IMR-90 (cell line): ENCODE measurements around the gene PAF1. TPM values are rescaled to one million over a fixed set of nuclear protein-coding genes. Genes with fewer than 3 reads are reported as not detected.

Experiments
- ATAC-seq: fragments of 200-7000 bp; cut with Tn5 transposase; 2 replicates; pipeline ENCODE4 v1.9.1; 2020; ENCODE audit warnings: low read depth, mild to moderate bottlenecking, moderate library complexity
- BruUV-seq: library from RNA; stranded (reverse); fragments of 400-500 nt; replicated peaks from 2 replicates; lab custom pipeline; 2021; lab: Mats Ljungman, UMichigan
- CTCF ChIA-PET: fragments of 300-600 bp; formaldehyde crosslinking; extraction: SDS; loops from one replicate; lab custom pipeline; 2021; ENCODE audit warnings: antibody characterized with exemption; lab: Yijun Ruan, JAX
- POLR2A ChIA-PET: fragments of 300-600 bp; sonication (Branson Sonifier 250); formaldehyde crosslinking; loops from one replicate; lab custom pipeline; 2022; ENCODE audit warnings: antibody characterized with exemption; ENCODE audit not compliant: unreplicated experiment; lab: Charles Lee
- DNase-seq: peaks from one replicate; pipeline ENCODE4 v3.0.0; 2013
- H2AFZ ChIP-seq: replicated peaks from 2 replicates; pipeline ENCODE3; 2013; ENCODE audit warnings: low read length, mild to moderate bottlenecking; ENCODE audit not compliant: poor library complexity
- H2AK5ac ChIP-seq: 2 replicates; pipeline ENCODE4 v1.6.1; 2013; ENCODE audit warnings: low read depth, low read length, inconsistent platforms
- H2AK9ac ChIP-seq: replicated peaks from 2 replicates; pipeline ENCODE3; 2013; ENCODE audit warnings: mild to moderate bottlenecking, low read depth, low read length, moderate library complexity; ENCODE audit not compliant: poor library complexity
- H2BK120ac ChIP-seq: 2 replicates; pipeline ENCODE4 v1.6.1; 2013; ENCODE audit warnings: low read depth, low read length, inconsistent platforms
- H2BK15ac ChIP-seq: 3 replicates; pipeline ENCODE4 v1.6.1; 2013; ENCODE audit warnings: low read depth, low read length, inconsistent platforms
- H2BK20ac ChIP-seq: 2 replicates; pipeline ENCODE4 v1.6.1; 2013; ENCODE audit warnings: low read depth, mild to moderate bottlenecking, inconsistent platforms, low read length, moderate library complexity
- H2BK5ac ChIP-seq: 2 replicates; pipeline ENCODE4 v1.6.1; 2013; ENCODE audit warnings: mild to moderate bottlenecking, low read depth, low read length, inconsistent platforms; ENCODE audit not compliant: poor library complexity, severe bottlenecking
- H3K14ac ChIP-seq: replicated peaks from 2 replicates; pipeline ENCODE4 v1.6.1; 2013; ENCODE audit warnings: low read depth, low read length, inconsistent platforms
- H3K18ac ChIP-seq: 2 replicates; pipeline ENCODE4 v1.6.1; 2013; ENCODE audit warnings: low read depth, low read length, control low read depth
- H3K23ac ChIP-seq: 2 replicates; pipeline ENCODE4 v1.6.1; 2013; ENCODE audit warnings: low read depth, low read length, inconsistent platforms
- H3K27ac ChIP-seq: 2 replicates; pipeline ENCODE4 v1.5.1; 2013; ENCODE audit warnings: mild to moderate bottlenecking, control low read depth, low read length; ENCODE audit not compliant: insufficient read depth
- H3K27me3 ChIP-seq: 2 replicates; pipeline ENCODE4 v1.6.1; 2013; ENCODE audit warnings: low read length; ENCODE audit not compliant: control insufficient read depth, insufficient read depth
- H3K36me3 ChIP-seq: 2 replicates; pipeline ENCODE4 v1.6.1; 2013; ENCODE audit warnings: low read length, mixed read lengths; ENCODE audit not compliant: control insufficient read depth, insufficient read depth
- H3K4ac ChIP-seq: 2 replicates; pipeline ENCODE4 v1.6.1; 2013; ENCODE audit warnings: low read depth, low read length, inconsistent platforms
- H3K4me1 ChIP-seq: 2 replicates; pipeline ENCODE4 v1.6.1; 2013; ENCODE audit warnings: low read length, mixed read lengths; ENCODE audit not compliant: control insufficient read depth, insufficient read depth
- H3K4me2 ChIP-seq: 2 replicates; pipeline ENCODE4 v1.6.1; 2013; ENCODE audit warnings: low read depth, mild to moderate bottlenecking, control low read depth, low read length, moderate library complexity
- H3K4me3 ChIP-seq: 2 replicates; pipeline ENCODE4 v1.5.1; 2013; ENCODE audit warnings: low read depth, mild to moderate bottlenecking, control low read depth, low read length, moderate library complexity; ENCODE audit not compliant: insufficient read depth
- H3K56ac ChIP-seq: 2 replicates; pipeline ENCODE4 v1.6.1; 2013; ENCODE audit warnings: low read length, inconsistent platforms; ENCODE audit not compliant: insufficient read depth; ENCODE audit errors: extremely low read depth
- H3K79me1 ChIP-seq, 2 experiments: 2 replicates each; pipeline ENCODE4 v1.6.1; 2013; ENCODE audit warnings: low read length in 2 of 2, inconsistent platforms in 1 of 2, low read depth in 1 of 2
- H3K9ac ChIP-seq: 2 replicates; pipeline ENCODE4 v1.6.1; 2013; ENCODE audit warnings: low read depth, low read length, control low read depth
- H3K9me1 ChIP-seq: 2 replicates; pipeline ENCODE4 v1.6.1; 2013; ENCODE audit warnings: low read length, inconsistent platforms; ENCODE audit not compliant: insufficient read depth
- H3K9me3 ChIP-seq: 2 replicates; pipeline ENCODE4 v1.6.1; 2013; ENCODE audit warnings: low read length; ENCODE audit not compliant: control insufficient read depth, insufficient read depth
- H4K20me1 ChIP-seq: 2 replicates; pipeline ENCODE4 v1.6.1; 2013; ENCODE audit warnings: low read length, inconsistent platforms; ENCODE audit not compliant: insufficient read depth
- H4K5ac ChIP-seq: 2 replicates; pipeline ENCODE4 v1.6.1; 2013; ENCODE audit warnings: mild to moderate bottlenecking, low read depth, low read length, control low read depth
- H4K8ac ChIP-seq, 2 experiments: 2 replicates each; pipeline ENCODE4 v1.6.1; 2013; ENCODE audit warnings: low read depth in 2 of 2, low read length in 2 of 2, control low read depth in 1 of 2, inconsistent platforms in 1 of 2
- H4K91ac ChIP-seq: 2 replicates; pipeline ENCODE4 v1.6.1; 2013; ENCODE audit warnings: low read depth, low read length, inconsistent platforms; ENCODE audit not compliant: insufficient read depth
- BHLHE40 ChIP-seq: fragments of 150-350 bp; IDR thresholded peaks from 2 replicates; pipeline ENCODE4 v1.6.1; 2016; ENCODE audit warnings: mild to moderate bottlenecking, low read depth, low read length
- CEBPB ChIP-seq: IDR thresholded peaks from 2 replicates; pipeline ENCODE4 v1.6.1; 2012; ENCODE audit warnings: low read depth, low read length, improper control_type of control experiment
- CHD1 ChIP-seq: IDR thresholded peaks from 2 replicates; pipeline ENCODE4 v1.6.1; 2012; ENCODE audit warnings: low read depth, low read length, improper control_type of control experiment
- FOS ChIP-seq: fragments of 150-350 bp; IDR thresholded peaks from 2 replicates; pipeline ENCODE4 v1.6.1; 2016; ENCODE audit warnings: low read depth, low read length
- MAFK ChIP-seq: IDR thresholded peaks from 2 replicates; pipeline ENCODE4 v1.6.1; 2012; ENCODE audit warnings: low read depth, low read length, improper control_type of control experiment
- MAZ ChIP-seq: IDR thresholded peaks from 2 replicates; pipeline ENCODE4 v1.6.1; 2012; ENCODE audit warnings: low read depth, mild to moderate bottlenecking, low read length, improper control_type of control experiment, moderate library complexity, borderline replicate concordance
- MXI1 ChIP-seq: IDR thresholded peaks from 2 replicates; pipeline ENCODE4 v1.6.1; 2012; ENCODE audit warnings: low read depth, mild to moderate bottlenecking, low read length, moderate library complexity, borderline replicate concordance
- NFE2L2 ChIP-seq: fragments of 150-350 bp; IDR thresholded peaks from 2 replicates; pipeline ENCODE4 v1.6.1; 2016; ENCODE audit warnings: low read depth, mild to moderate bottlenecking, low read length
- POLR2A ChIP-seq: IDR thresholded peaks from 2 replicates; pipeline ENCODE4 v1.6.1; 2012; ENCODE audit warnings: mild to moderate bottlenecking, low read depth, low read length
- RAD21 ChIP-seq: IDR thresholded peaks from 2 replicates; pipeline ENCODE4 v1.6.1; 2012; ENCODE audit warnings: low read length, improper control_type of control experiment
- RCOR1 ChIP-seq: IDR thresholded peaks from 2 replicates; pipeline ENCODE4 v1.6.1; 2012; ENCODE audit warnings: mild to moderate bottlenecking, low read length, improper control_type of control experiment; ENCODE audit not compliant: insufficient replicate concordance
- WGBS, 2 experiments: methylation state at CpG; one replicate each; pipeline versions ENCODE4 v1.1.5 to v1.1.7; 2013; ENCODE audit warnings: missing lambda C conversion rate in 2 of 2; ENCODE audit not compliant: insufficient read length in 1 of 2; ENCODE audit errors: extremely low coverage in 2 of 2; 5-methylcytosine and 5-hydroxymethylcytosine counted together
- dilution Hi-C: fragments of 300-500 bp; cut with HindIII; formaldehyde crosslinking; loops from one replicate; pipeline ENCODE4 v1.14.3; 2018; ENCODE audit warnings: low sequenced_read_pairs; ENCODE audit not compliant: unreplicated experiment
- in situ Hi-C: fragments of 300-500 bp; cut with MboI; formaldehyde crosslinking; loops from 3 replicates; pipeline ENCODE4 v1.14.3; 2019; ENCODE audit warnings: low sequenced_read_pairs, inconsistent platforms, mixed read lengths
- intact Hi-C: fragments of 100-400 bp; cut with micrococcal nuclease; formaldehyde crosslinking; loops from 2 replicates; pipeline ENCODE4 v1.10.0; 2022
- polyA plus RNA-seq, 3 experiments: library from polyadenylated mRNA; depleted of rRNA; stranded (reverse); fragments of >200 nt; gene quantifications; 2 replicates each; pipeline ENCODE4 v1.2.3, GENCODE V29; 2012; ENCODE audit warnings: low replicate concordance in 1 of 3
- total RNA-seq: library from RNA; depleted of rRNA; stranded (reverse); fragments of >200 nt; gene quantifications from 2 replicates; pipeline ENCODE4 v1.2.3, GENCODE V29; 2012
- TF ChIP-seq, protein P1 (sequence below): conservative IDR thresholded peaks from 2 replicates; pipeline ENCODE4 v1.5.1; 2012; ENCODE audit warnings: mild to moderate bottlenecking, low read depth, low read length, improper control_type of control experiment
- TF ChIP-seq, protein P2 (sequence below): fragments of 150-350 bp; IDR thresholded peaks from 2 replicates; pipeline ENCODE4 v1.6.1; 2017; ENCODE audit warnings: mild to moderate bottlenecking, antibody characterized with exemption, low read length, low read depth
- TF ChIP-seq, protein P3 (sequence below): fragments of 150-350 bp; IDR thresholded peaks from 2 replicates; pipeline ENCODE4 v1.6.1; 2016; ENCODE audit warnings: low read depth, mild to moderate bottlenecking, low read length, moderate library complexity, borderline replicate concordance

The PAF1 gene
- total and polyA plus RNA-seq, 2 of the 4 experiments (the other 2 are of a cell fraction) = 45.7 to 54.3 TPM

DNA sequence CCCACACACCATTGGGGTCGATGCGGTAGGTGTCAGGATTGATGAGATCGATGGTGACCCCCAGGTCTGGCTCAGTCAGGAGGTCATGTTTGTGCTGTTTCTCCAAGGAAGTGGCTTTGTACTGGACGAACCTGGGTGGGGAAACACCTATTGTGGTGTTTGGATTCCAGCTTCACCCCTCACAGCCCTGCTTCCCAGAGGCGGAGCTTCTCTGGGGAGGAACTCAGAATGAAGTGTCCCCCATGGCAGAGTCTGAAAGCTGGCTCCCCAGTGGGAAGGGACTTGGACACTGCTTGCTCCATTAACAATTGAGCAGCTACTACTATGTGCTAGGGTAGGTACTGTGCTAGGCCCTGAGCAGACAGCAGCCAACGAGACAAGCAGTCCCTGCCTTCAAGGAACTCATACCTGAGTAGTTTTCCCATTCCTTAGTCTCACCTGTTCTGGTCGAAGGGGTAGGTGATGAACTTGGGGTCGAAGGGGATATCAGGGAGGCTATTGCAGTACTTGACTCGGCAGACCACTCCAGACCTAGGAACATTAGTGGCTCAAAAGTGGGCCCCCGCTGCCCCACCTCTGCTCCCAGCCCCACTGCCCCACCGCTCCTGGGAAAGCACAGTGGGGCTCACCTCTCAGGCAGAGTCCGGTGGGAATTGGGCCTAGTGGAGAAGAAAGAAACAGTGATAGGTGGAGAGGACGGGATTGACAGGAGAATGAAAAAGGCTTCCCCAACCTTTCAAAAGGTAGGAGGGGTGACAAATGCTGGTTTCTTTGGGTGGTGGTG lies 1.1 kb downstream of the PAF1 start:
- Histone ChIP-seq H3K4me3 (peak overlapping the region; percentile 64), H3K4me1 (peaks cover 12% of the 10 kb centered on the region), H3K9me3 (no peaks in the 10 kb centered on the region), H2AK9ac (peak overlapping the region; percentile 100), H3K4me2 (peak overlapping the region; percentile 88), H2BK15ac (no peak overlapping the region), H3K23ac (0 out of 2 replicates have a peak overlapping the region, but pooled peaks have one; percentile 73), H3K27me3 (no peaks in the 10 kb centered on the region), H4K5ac (no peak overlapping the region), H3K79me1 (peaks cover 34 to 55% of the 10 kb centered on the region in 2 experiments), H4K20me1 (no peaks in the 10 kb centered on the region), H2BK20ac (no peak overlapping the region), H3K4ac (peak overlapping the region; percentile 93; the same call in 1 of the 2 replicates), H3K36me3 (peaks cover 47% of the 10 kb centered on the region), H3K14ac (peak overlapping the region; percentile 93; the same call in 1 of the 2 replicates), H3K9ac (peak overlapping the region; percentile 87), H3K18ac (no peak overlapping the region), H2AK5ac (peak overlapping the region; percentile 73; the same call in 1 of the 2 replicates), H2AFZ (no peak overlapping the region), H4K8ac (peak overlapping the region; percentile 38 to 92; a peak in 2 of 4 replicates), H3K9me1 (peaks cover 15% of the 10 kb centered on the region; the same call in 1 of the 2 replicates), H4K91ac (no peak overlapping the region; the same call in 1 of the 2 replicates), H2BK120ac (no peak overlapping the region), H3K27ac (no peak overlapping the region; the same call in 1 of the 2 replicates), H3K56ac (no peak overlapping the region), H2BK5ac (peak overlapping the region; percentile 93)
- ATAC-seq (no peak), DNase-seq (no peak)
- CTCF ChIA-PET = no interaction called here
- BruUV-seq = no TSS peak
- POLR2A ChIA-PET = no interaction called here
- no CpG with 5 or more reads among the region's 13 CpGs for WGBS, 2 experiments
- dilution Hi-C loops (no loop called here), intact Hi-C loops (loop anchor here (2.0 kb wide), 1 partner anchor 47 kb away; the partner anchor contains the start of gene SAMD4B), in situ Hi-C loops (no loop called here)
- TF ChIP-seq CEBPB = no peak
- no peak for TF ChIP-seq NFE2L2
- TF ChIP-seq, protein P1, sequence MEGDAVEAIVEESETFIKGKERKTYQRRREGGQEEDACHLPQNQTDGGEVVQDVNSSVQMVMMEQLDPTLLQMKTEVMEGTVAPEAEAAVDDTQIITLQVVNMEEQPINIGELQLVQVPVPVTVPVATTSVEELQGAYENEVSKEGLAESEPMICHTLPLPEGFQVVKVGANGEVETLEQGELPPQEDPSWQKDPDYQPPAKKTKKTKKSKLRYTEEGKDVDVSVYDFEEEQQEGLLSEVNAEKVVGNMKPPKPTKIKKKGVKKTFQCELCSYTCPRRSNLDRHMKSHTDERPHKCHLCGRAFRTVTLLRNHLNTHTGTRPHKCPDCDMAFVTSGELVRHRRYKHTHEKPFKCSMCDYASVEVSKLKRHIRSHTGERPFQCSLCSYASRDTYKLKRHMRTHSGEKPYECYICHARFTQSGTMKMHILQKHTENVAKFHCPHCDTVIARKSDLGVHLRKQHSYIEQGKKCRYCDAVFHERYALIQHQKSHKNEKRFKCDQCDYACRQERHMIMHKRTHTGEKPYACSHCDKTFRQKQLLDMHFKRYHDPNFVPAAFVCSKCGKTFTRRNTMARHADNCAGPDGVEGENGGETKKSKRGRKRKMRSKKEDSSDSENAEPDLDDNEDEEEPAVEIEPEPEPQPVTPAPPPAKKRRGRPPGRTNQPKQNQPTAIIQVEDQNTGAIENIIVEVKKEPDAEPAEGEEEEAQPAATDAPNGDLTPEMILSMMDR = no peak
- TF ChIP-seq FOS = no peak
- no peak for TF ChIP-seq POLR2A
- TF ChIP-seq MXI1 = no peak
- TF ChIP-seq RCOR1 = no peak
- no peak for TF ChIP-seq MAFK
- TF ChIP-seq, protein P2, sequence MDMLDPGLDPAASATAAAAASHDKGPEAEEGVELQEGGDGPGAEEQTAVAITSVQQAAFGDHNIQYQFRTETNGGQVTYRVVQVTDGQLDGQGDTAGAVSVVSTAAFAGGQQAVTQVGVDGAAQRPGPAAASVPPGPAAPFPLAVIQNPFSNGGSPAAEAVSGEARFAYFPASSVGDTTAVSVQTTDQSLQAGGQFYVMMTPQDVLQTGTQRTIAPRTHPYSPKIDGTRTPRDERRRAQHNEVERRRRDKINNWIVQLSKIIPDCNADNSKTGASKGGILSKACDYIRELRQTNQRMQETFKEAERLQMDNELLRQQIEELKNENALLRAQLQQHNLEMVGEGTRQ = no peak
- no peak for TF ChIP-seq BHLHE40
- TF ChIP-seq RAD21 = no peak
- no peak for TF ChIP-seq MAZ
- TF ChIP-seq, protein P3, sequence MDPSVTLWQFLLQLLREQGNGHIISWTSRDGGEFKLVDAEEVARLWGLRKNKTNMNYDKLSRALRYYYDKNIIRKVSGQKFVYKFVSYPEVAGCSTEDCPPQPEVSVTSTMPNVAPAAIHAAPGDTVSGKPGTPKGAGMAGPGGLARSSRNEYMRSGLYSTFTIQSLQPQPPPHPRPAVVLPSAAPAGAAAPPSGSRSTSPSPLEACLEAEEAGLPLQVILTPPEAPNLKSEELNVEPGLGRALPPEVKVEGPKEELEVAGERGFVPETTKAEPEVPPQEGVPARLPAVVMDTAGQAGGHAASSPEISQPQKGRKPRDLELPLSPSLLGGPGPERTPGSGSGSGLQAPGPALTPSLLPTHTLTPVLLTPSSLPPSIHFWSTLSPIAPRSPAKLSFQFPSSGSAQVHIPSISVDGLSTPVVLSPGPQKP = no peak
- no peak for TF ChIP-seq CHD1
